NK-92 (cell line): ENCODE measurements around the gene PTPRO.

Experiments used
- DNase-seq: peaks from one replicate; lab custom pipeline; 2025; ENCODE audit not compliant: unreplicated experiment; lab: John Stamatoyannopoulos, UW

Gene PTPRO

DNA sequence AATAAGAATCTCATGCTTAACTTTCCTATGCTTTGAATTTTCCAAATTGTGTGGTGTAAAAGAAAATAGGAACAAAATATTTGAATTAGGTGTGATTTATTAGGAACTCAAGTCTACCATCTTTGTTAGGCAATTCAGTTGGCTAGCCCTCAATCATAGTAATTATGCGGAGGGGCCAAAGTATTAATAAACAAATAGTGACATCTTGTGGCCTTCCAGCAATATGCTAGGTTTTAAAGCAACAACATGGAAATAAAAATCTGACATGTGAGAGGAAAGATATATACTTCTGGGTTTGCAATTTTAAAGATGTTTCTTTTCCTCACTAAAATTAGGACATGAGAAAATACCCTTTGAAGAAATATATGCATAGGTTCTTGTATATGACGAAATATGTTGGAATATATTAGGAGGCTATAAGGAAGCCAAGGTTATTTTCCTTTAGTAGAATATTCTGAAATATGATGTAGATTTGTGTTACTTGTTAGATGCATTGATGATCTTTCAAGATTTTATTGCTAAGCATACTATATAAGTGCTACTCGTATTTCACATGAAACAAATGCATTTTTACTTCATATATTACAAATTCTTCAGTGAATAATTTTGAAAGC, 200.4 kb downstream of the PTPRO start:
- no peak for DNase-seq

DNA sequence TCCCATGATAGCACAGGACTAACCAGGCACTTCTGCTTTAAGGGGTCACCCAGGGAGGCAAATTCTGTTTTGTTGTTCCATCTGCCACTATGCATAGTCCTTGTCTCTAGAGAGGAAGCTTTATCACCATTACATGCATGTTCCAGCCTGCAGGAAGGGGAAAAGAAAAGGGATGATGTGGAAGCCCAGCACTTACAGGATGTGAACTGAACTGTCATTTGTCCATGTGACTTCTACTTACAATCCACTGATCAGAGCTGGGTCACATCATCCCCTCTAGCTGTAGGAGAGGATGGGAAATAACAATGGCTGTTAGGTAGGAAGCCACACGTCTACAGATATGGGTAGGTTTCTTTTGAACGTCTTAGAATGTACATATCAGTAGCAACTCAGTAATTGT, 203.1 kb downstream of the PTPRO start:
- DNase-seq, result no peak

DNA sequence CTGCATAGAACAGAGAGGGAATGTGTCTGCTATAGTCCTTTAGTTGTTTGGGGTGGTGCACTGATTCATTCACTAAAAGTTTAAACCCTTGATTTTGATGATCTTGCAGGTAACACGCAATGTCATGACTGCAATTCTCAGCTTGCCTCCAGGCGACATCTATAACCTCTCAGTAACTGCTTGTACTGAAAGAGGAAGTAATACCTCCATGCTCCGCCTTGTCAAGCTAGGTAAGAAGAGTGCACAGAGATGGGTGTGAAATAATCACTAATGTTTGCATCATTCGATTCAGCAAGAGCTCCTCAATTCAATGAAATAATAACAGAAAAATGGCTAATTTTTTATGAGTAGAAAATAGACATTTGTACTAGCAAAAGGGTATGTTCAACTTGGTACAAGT, 203.7 kb downstream of the PTPRO start:
- no peak for DNase-seq

DNA sequence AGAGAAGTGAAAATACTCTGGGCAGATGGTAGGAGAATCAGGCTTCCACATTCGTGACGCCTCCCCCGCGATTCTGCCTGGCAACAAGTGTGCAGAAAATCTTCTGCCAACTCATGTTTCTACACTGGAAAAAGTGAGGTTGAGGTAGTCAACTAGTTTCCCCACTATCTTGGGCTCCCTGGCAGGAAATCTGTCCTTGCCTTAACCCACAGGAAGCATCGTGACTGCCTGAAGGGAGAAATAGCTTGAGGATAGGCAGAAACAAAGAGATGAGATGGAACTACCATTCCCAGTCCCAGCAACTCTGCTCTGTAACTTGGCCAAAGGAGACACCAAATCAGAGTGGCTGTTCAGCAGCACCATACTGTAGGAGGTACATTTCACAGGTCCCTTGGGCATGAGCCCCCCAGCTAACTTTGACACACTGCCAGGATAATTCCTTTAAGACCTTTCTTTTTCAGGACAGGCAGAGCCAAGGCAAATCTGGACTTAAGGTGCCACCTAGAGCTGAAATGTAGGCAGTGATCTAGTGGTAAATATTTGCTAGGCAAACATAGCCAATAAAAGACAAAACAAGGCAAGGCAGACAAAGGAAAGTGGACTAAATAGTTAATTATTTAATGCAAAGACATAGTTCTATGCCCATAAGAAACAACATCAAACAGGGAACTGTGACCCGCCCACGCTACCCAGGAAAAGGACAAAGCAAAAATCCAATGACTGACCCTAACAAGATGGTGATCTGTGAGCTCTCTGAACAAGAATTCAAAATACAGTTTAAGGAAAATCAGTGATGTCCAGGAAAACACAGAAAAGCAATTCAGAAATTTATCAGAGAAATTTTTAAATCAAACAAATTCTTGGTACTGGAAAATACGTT, 205.1 kb downstream of the PTPRO start:
- no peak for DNase-seq

DNA sequence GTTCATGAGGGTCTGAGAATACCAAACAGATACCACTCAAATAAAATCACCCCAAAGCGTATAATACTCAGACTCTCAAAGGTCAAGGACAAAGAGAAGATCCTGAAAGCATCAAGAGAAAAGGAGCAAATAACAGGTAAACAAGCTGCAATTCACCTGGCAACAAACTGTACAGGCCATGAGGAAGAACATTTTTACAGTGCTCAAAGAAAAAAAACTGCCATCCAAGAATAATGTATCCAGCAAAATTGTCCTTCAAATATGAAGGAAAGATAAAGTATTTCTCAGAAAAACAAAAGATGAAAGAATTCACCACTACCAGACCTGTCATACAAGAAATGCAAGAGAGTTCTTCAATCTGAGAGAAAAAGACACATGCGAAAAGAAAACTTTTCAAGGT, 206.4 kb downstream of the PTPRO start:
- no peak for DNase-seq

DNA sequence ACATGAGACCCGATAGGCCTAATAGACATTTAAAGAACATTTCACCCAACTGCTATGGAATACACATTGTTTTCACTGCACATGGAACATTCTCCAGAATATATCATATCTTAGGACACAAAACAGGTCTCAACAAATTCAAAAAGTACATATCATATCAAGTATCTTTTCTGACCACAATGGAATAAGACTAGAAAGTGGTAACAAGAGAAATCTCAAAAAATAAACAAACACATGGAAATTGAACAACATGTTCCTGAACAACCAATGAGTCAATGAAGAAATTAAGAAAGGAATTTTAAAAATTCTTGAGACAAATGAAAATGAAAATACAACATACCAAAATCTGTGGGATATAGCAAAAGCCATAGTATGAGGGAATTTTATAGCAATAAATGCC, 208.1 kb downstream of the PTPRO start:
- DNase-seq, result no peak

DNA sequence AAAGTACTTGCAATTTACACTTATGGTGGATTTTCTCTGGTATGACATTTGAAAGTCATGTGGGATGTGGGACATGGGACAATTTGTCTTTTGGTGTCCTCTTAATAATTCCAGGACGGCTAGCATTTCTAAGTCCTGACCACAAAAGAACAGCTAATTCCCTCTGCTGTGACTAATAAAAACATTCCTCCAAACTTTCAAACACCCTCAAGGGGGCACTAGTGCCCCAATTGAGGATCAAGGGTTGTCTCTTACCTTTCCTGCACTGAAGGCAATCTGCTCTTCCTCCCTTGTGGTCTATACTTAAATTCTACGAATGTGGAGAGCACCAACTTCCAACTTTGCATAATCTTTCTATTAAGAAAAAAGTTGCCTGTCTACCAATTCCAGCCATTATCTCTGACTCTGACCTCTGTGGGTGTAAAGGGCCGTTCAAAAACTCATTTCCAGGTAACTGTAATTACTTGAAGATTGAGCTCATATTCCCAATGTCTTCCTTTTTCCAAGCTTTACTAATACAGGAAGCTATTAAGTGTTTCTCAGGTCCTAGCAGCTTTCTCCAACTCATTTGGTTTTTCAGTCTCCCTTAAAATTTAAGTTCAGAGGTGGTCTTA, 210.2 kb downstream of the PTPRO start:
- no peak for DNase-seq

DNA sequence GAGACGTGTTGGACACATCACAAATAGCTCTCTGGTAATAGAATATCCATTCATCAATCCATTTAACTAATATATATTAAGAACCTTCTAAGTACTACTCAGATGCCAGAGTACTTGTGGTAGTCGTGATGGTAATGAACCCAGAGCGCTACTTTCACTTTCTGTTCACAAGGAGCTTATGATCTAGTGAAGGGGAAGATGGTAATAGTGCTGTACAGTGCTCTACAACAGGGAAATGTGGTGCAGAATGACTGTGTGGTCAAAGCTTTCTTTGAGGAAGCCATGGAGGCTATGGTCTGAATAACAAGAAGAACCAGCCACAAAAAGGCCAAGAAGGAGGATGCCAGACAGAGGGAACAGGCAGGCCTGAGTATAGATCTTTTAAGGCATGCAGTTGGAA, 212.0 kb downstream of the PTPRO start:
- DNase-seq, result no peak

DNA sequence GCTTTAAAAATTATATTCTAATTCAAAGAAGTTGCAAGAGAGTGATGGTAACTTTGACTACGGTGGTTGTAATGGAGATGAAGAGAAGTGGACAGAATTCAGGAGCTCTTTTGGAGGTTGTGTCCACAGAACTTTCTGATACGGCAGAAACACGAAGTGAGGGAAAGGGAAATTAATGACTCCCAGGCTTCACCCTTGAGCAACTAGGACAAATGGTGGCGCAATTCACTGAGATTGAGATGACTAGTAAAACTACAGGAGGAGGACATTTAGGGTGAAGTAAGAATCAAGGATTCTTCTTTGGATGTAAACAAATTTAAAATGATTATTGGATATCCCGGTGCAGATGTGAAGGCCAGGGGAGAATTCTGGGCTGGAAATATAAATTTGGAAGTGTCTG, 212.6 kb downstream of the PTPRO start:
- no peak for DNase-seq

DNA sequence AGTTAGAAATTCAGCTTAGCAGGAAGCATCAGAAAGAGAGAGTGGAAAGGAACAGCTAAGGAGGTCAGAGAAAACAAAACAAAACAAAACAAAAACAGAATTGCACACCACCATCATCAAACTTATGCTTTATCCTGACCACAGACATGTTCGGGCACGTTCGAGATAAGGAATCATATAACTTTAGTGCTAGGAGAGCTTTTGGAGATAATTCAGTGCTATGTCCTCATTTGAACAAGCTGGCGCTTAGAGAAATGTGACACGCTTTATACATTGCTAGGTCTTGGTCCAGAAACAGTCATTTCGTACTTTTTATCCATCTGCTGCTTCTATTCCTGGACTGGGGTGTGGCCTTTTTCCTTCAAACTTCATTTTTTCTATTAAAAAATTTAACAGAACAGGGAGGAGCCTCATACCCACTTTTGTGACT, 213.1 kb downstream of the PTPRO start:
- DNase-seq, result no peak

DNA sequence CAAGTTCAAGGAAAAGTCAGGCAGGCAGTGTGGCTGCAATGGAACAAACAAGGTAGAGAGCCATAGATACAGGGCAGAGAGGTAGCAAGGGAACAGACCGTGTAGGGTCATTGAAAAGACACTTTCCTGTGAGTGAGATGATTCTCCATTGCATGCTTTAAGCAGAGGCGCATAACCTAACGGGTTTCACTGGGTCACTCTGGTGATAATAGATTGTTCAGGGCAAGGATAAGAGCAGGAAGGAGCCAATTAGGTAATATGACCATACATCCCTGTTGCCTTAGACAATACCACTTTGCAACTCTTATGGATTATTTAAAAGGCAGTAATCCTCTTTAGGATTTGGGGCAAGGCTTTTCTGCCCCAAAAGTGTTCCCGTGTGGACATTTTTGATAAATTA, 214.1 kb downstream of the PTPRO start:
- DNase-seq, result no peak

DNA sequence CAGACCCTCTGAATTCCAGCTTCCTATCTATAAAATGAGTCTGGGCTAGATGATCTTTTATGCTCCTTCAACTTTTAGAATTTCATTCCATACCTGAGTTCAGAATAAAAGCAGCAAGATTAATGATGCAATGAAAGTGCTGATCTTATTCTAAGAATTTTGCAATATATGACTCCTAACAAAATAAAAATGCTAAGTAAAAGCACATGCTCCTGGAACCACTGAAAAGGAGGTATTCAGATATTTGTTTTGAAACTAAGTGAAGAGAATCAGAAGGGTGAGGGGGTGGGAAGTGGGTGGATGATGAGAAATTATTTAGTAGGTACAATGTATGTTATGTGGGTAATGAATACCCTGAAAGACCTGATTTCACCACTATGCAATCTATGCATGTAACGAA, 216.6 kb downstream of the PTPRO start:
- no peak for DNase-seq

DNA sequence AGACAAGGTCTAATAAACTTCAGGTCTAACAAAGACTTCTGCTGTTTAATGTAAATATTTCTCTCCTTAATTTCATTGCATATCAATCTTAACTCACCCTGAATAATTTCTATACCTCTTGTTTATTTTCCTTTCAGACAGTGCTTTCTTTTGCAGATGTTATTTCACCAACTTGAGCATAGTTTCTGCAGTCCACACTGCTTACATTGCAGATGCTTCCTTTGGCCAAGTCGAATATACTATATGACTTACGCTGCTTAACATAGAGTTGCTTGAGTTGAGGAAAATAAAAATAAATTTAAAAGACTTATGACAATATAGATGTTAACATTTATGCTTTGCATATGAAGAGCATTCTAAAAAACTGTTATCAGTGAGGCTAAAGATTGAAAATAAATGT, 217.7 kb downstream of the PTPRO start:
- no peak for DNase-seq

DNA sequence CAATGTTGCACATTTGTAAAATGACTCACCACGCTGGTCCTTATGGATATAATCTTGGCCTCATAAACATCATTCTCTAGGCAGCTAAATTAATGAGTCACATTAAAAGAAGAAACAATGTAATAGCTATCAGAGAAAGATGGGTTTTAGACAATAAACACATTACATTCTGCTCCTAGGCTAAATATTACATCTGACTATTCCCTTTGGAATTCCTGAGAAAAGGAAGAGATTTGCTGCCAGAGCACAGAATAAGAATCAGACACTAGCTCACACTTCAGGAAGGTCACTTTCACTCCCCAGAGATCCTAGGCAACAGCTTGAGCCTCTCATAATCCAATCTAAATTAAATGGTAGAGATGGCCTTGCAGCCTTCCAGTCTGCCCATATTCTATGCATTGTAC, 218.2 kb downstream of the PTPRO start:
- DNase-seq, result no peak

DNA sequence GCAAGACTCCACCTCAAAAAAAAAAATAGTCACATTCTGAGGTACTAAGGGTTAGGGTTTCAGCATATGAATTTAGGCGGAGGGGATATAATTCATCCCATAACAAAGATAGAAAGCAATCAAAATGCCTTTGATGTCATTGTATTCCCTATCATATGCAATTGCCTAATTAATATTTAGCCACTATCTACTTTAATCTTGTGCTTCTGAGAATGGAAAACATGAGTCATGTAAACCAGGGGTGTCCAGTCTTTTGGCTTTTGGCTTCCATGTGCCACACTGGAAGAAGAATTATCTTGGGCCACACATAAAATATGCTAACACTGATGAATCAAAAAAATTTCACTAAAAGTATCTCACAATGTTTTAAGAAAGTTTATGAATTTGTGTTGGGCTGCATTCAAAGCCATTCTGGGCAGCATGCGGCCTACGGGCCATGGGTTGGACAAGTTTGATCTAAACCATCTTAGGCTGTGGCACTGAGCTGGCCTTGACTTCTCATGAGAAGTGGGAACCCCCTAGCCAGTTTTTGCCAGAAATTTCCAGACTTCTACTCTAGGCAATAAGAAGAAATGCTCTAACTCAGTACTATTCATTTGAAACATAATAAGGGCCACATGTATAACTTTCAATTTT, 219.8 kb downstream of the PTPRO start:
- DNase-seq, result no peak

DNA sequence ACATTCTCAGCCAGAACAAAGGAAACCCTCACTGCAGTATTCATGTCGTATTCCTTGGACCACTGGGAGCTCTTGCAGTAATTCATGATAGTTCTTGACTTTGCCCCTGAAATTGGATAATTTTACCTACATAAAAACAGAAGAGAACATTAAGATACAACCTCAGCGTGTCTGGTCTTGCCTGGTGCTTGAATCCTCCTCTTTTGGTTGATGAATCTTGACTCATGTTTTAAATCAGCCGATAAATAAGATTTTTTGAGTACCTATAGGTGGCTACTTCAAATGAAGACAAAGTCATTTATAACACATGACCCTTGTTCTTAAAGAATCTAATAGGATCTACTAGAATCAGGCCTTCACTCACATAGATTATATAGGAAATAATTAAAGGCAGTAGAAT, 221.0 kb downstream of the PTPRO start:
- DNase-seq, result no peak

DNA sequence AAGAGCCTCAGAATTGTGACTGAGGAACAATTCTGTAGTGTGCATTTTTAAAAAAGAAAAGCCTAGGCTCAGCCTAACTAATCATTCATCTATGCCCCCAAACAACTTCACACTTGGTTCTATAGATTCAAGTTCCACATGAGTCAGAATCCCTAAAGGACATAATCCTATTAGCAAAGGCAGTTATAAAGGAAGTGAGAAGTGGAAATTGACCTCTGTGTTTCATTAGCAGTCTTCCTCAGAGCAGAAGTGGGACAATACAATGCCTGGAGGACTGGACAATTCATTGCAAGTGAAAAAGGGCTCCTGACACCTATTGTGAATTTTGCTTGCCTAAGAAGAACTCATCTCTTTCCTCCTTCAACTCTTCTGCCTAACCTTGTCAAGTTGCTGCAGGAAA, 222.3 kb downstream of the PTPRO start:
- DNase-seq, result no peak

DNA sequence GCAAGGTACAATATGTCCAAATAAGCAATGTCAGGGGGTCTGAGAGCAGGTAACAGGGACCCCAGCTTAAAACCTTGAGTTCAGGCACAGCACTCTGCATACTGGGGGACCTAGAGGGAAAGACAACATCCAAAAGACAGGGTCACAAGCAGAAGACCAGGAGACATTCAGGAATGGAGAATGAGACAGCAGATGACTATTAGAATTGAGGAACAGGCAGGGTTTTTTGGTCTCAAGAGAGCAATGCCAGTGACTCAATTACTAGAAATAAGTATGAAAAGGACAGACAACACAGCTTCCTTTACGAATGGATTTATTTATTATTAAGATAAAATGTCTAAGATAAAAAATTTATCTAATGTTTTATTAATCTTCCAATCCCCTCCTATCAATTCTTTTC, 223.0 kb downstream of the PTPRO start:
- DNase-seq, result no peak

DNA sequence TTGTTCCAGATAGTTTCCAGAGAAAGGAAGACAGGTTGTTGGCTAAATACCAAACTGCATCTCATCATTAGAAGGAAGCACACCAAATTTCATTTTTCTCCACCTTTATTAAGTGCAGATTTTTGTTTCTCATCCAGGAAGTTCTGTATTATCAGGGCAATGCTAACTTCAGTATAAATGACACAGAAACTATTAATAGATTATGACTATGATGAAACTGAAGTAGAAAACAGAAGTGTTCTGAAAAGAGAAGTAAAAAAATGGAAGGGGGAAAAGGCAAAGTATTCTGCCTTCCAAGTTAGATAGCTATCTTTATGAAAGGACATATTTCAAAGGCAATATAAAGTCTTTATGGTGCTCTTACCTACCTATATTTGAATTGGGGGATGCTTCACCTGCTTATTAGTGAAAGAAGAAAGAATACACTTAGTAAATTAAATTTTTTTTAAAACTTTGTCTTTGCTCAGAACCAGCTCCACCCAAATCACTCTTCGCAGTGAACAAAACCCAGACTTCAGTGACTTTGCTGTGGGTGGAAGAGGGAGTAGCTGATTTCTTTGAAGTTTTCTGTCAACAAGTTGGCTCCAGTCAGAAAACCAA, 223.9 kb downstream of the PTPRO start:
- no peak for DNase-seq

DNA sequence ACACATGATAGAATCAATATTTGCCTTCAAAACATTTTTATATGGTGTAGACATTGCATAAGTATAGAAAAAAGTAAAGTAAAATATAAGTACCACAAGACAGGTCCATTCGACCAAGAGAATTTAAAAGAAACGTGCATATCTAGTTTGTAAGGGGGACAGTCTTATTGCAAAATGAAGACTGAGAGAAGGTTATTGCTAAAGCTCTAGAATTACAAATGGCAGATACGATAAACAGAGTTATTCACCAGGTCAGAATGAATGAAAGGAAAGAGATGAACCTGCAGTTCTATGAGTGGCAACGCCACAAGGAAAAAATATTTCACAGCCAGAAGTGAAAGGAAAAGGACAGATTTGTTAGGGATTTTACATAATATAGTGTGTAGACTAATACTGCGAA, 224.8 kb downstream of the PTPRO start:
- no peak for DNase-seq

DNA sequence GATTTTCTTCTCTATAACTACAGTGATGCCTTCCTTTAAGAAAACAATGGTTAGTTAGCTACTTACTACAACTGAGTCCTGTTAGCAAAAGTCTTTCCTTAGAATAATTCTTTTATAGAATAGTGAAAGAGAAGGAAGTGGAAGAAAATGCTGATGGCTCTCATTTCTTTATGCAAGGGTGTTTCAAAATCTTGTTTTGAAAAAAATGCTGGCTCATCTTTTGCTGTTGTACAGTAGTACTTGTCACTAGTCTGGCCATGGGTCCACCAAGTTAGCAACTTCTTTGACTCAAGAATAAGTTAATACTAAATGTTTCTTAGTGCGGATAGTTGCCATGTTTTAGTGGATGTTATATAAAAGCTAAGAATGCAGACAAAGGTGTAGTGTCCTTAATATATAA, 225.4 kb downstream of the PTPRO start:
- no peak for DNase-seq
